ENCODE measurements around the gene MXRA7. TPM values are rescaled to one million over a fixed set of nuclear protein-coding genes. Genes with fewer than 3 reads are reported as not detected.
A peak's percentile ranks its signal among the peaks of the same experiment; 100 is the strongest.

Gene MXRA7
- total RNA-seq, 4 donors from 2014 or later, result 11.0 to 116 (median 39.2) TPM

GRCh38 chr17:76702941-76703637 lies 7.7 kb downstream of the MXRA7 start:
- no peak for DNase-seq
- Histone ChIP-seq H3K4me3 (no peak overlapping the region), H3K4me1 (peaks cover 26 to 70% (median 52%) of the 10 kb centered on the region in 3 donors), H3K27me3 (no peaks in the 10 kb centered on the region), H3K36me3 (no peaks in the 10 kb centered on the region), H3K9me3 (no peaks in the 10 kb centered on the region), H3K27ac (peak overlapping the region in 3 of 4 donors; percentile 34 to 88 (median 86))
- TF ChIP-seq POLR2A (IDR thresholded peaks at IDR 0.05), result no peak
- TF ChIP-seq, protein P1, sequence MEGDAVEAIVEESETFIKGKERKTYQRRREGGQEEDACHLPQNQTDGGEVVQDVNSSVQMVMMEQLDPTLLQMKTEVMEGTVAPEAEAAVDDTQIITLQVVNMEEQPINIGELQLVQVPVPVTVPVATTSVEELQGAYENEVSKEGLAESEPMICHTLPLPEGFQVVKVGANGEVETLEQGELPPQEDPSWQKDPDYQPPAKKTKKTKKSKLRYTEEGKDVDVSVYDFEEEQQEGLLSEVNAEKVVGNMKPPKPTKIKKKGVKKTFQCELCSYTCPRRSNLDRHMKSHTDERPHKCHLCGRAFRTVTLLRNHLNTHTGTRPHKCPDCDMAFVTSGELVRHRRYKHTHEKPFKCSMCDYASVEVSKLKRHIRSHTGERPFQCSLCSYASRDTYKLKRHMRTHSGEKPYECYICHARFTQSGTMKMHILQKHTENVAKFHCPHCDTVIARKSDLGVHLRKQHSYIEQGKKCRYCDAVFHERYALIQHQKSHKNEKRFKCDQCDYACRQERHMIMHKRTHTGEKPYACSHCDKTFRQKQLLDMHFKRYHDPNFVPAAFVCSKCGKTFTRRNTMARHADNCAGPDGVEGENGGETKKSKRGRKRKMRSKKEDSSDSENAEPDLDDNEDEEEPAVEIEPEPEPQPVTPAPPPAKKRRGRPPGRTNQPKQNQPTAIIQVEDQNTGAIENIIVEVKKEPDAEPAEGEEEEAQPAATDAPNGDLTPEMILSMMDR (IDR thresholded peaks at IDR 0.05), result no peak
- WGBS, 2 donors, result 80 to 90% methylated on average over 7 to 8 of the region's 10 CpGs
- intact Hi-C loops (cut with DNase I), result no loop called here

GRCh38 chr17:76702076-76702475 lies 8.7 kb downstream of the MXRA7 start:
- Histone ChIP-seq H3K9me3 (no peaks in the 10 kb centered on the region), H3K4me3 (no peak overlapping the region), H3K36me3 (no peaks in the 10 kb centered on the region), H3K27me3 (no peaks in the 10 kb centered on the region), H3K4me1 (peaks cover 31 to 70% (median 56%) of the 10 kb centered on the region in 3 donors), H3K27ac (peak overlapping the region in 3 of 4 donors; percentile 86 to 93 (median 88))
- intact Hi-C loops (cut with DNase I), result no loop called here
- DNase-seq, result no peak
- WGBS, 2 donors, result 21 to 59% methylated on average over 2 of the region's 2 CpGs
- no peak for TF ChIP-seq POLR2A (IDR thresholded peaks at IDR 0.05)
- TF ChIP-seq, protein P1 (IDR thresholded peaks at IDR 0.05), result no peak

GRCh38 chr17:76701471-76701967 lies 9.2 kb downstream of the MXRA7 start:
- 55 to 57% methylated on average over 5 to 10 of the region's 11 CpGs for WGBS, 2 donors
- H3K27me3 ChIP-seq, result no peaks in the 10 kb centered on the region
- H3K36me3 ChIP-seq, result no peaks in the 10 kb centered on the region
- TF ChIP-seq, protein P1 (IDR thresholded peaks at IDR 0.05), result no peak
- TF ChIP-seq POLR2A (IDR thresholded peaks at IDR 0.05), result no peak
- no peak for DNase-seq
- intact Hi-C loops (cut with DNase I), result no loop called here
- H3K4me3 ChIP-seq, result peak overlapping the region in 2 of 4 donors; percentile 26 to 55
- peak overlapping the region; percentile 67 to 93 (median 87) for H3K27ac ChIP-seq
- no peaks in the 10 kb centered on the region for H3K9me3 ChIP-seq
- peaks cover 35 to 74% (median 62%) of the 10 kb centered on the region in 3 donors for H3K4me1 ChIP-seq

- 19 to 29% methylated on average over 28 to 30 of the region's 33 CpGs for WGBS, 2 donors
- peak in 1 of 4 donors; percentile 13 for TF ChIP-seq POLR2A (IDR thresholded peaks at IDR 0.05)
- TF ChIP-seq, protein P1 (IDR thresholded peaks at IDR 0.05), result no peak
Measured at GRCh38 chr17:76700617-76701470, 9.9 kb downstream of the MXRA7 start.

More at GRCh38 chr17:76700617-76701470, 9.9 kb downstream of the MXRA7 start:
- Histone ChIP-seq H3K4me3 (peak overlapping the region in 3 of 4 donors; percentile 19 to 55 (median 26)), H3K27ac (peak overlapping the region; percentile 67 to 93 (median 87)), H3K27me3 (no peaks in the 10 kb centered on the region), H3K36me3 (no peaks in the 10 kb centered on the region), H3K4me1 (peaks cover 35 to 81% (median 66%) of the 10 kb centered on the region in 3 donors), H3K9me3 (no peaks in the 10 kb centered on the region)
- DNase-seq, result no peak
- intact Hi-C loops (cut with DNase I), result no loop called here
